ENCODE results near the gene SARM1. TPM values are rescaled to one million over a fixed set of nuclear protein-coding genes. Genes with fewer than 3 reads are reported as not detected.

The SARM1 gene
- total and polyA plus RNA-seq, 2 of the 13 experiments (the other 11 are each of a cell fraction or from before 2014, with no cell fraction given): 0.73 to 0.86 TPM

GRCh38 chr17:28335201-28335958 lies 36.1 kb upstream of the SARM1 start, which contains the start of the genes IFT20 and TNFAIP1 (continued):
- 0 out of 2 replicates have a peak, but pooled peaks have one; percentile 26 for TF ChIP-seq ARID3A (IDR thresholded peaks at IDR 0.05; ENCODE audit: low read depth, low read length)
- no peak; the same call in 1 of the 2 replicates for TF ChIP-seq MAZ (IDR thresholded peaks at IDR 0.05; ENCODE audit: borderline replicate concordance, low read depth, low read length)
- no peak for TF ChIP-seq MAZ (CRISPR knock-in tag; IDR thresholded peaks at IDR 0.05; ENCODE audit: low read depth)
- peak; percentile 77; the same call in 1 of the 2 replicates for TF ChIP-seq ZNF276 (CRISPR knock-in tag; IDR thresholded peaks at IDR 0.05; ENCODE audit: low read depth)
- TF ChIP-seq ATF1 (CRISPR knock-in tag; IDR thresholded peaks at IDR 0.05): peak; percentile 98
- no peak for TF ChIP-seq ZFP36 (IDR thresholded peaks at IDR 0.05; ENCODE audit: borderline replicate concordance, low read depth, low read length, partially characterized antibody)
- TF ChIP-seq ZNF790 (CRISPR knock-in tag; IDR thresholded peaks at IDR 0.05; ENCODE audit: borderline replicate concordance): no peak
- TF ChIP-seq ZNF577 (CRISPR knock-in tag; IDR thresholded peaks at IDR 0.05; ENCODE audit: borderline replicate concordance, low read depth): no peak
- 0 out of 2 replicates have a peak, but pooled peaks have one; percentile 45 for TF ChIP-seq ZNF772 (CRISPR knock-in tag; IDR thresholded peaks at IDR 0.05)
- TF ChIP-seq HNF4A (CRISPR knock-in tag; IDR thresholded peaks at IDR 0.05): peak; percentile 5; the same call in 1 of the 2 replicates
- peak; percentile 87; the same call in 1 of the 2 replicates for TF ChIP-seq ZNF614 (CRISPR knock-in tag; IDR thresholded peaks at IDR 0.05; ENCODE audit: borderline replicate concordance)
- TF ChIP-seq KLF12 (CRISPR knock-in tag; IDR thresholded peaks at IDR 0.05; ENCODE audit: borderline replicate concordance): peak; percentile 61; the same call in 1 of the 2 replicates
- peak; percentile 61; the same call in 1 of the 2 replicates for TF ChIP-seq NCOR1 (IDR thresholded peaks at IDR 0.05; ENCODE audit: borderline replicate concordance, low read length)
- TF ChIP-seq BRD4 (CRISPR knock-in tag; IDR thresholded peaks at IDR 0.05): 0 out of 2 replicates have a peak, but pooled peaks have one; percentile 7
- TF ChIP-seq ZFY (CRISPR knock-in tag; IDR thresholded peaks at IDR 0.05): peak; percentile 91
- no peak for TF ChIP-seq KDM6A (CRISPR knock-in tag; IDR thresholded peaks at IDR 0.05; ENCODE audit: low read depth)
- peak; percentile 94 for TF ChIP-seq GABPA (IDR thresholded peaks at IDR 0.05; ENCODE audit: low read depth, low read length)
- TF ChIP-seq GABPA (CRISPR knock-in tag; IDR thresholded peaks at IDR 0.05; ENCODE audit: low read depth): peak; percentile 96
- TF ChIP-seq ZNF605 (CRISPR knock-in tag; IDR thresholded peaks at IDR 0.05): peak; percentile 43
- TF ChIP-seq RERE (CRISPR knock-in tag; IDR thresholded peaks at IDR 0.05; ENCODE audit: low read depth): 0 out of 2 replicates have a peak, but pooled peaks have one; percentile 11
- TF ChIP-seq TCF12 (IDR thresholded peaks at IDR 0.05): no peak
- peak; percentile 6; the same call in 1 of the 2 replicates for TF ChIP-seq TCF12 (CRISPR knock-in tag; IDR thresholded peaks at IDR 0.05)
